SK-N-SH treated with all-trans-retinoic acid at 6 μM for 48 hours (cell line): ENCODE results near the gene HES3.

Experiments used
- ARNTL ChIP-seq: fragments of 450-650 bp; formaldehyde crosslinking; IDR thresholded peaks from 2 replicates; pipeline ENCODE4 v1.5.0; 2020; ENCODE audit warnings: low read depth, mild to moderate bottlenecking, moderate library complexity, borderline replicate concordance
- BACH2 ChIP-seq: fragments of 250-450 bp; sonication (Bioruptor Pico); IDR thresholded peaks from 2 replicates; pipeline ENCODE4 v1.9.0; 2021; ENCODE audit warnings: mild to moderate bottlenecking, borderline replicate concordance
- CSDC2 ChIP-seq: fragments of 250-450 bp; sonication (Bioruptor Pico); IDR thresholded peaks from 2 replicates; pipeline ENCODE4 v1.5.0; 2020; ENCODE audit warnings: mild to moderate bottlenecking, moderate library complexity
- ESRRG ChIP-seq: fragments of 250-450 bp; sonication (Bioruptor Pico); IDR thresholded peaks from 2 replicates; pipeline ENCODE4 v1.6.1; 2021; ENCODE audit warnings: mild to moderate bottlenecking
- OSR1 ChIP-seq: fragments of 250-450 bp; sonication (Bioruptor Pico); IDR thresholded peaks from 2 replicates; pipeline ENCODE4 v1.8.0; 2022; ENCODE audit warnings: moderate library complexity, mild to moderate bottlenecking, inconsistent platforms
- RARB ChIP-seq: fragments of 250-450 bp; sonication (Bioruptor Pico); IDR thresholded peaks from 2 replicates; pipeline ENCODE4 v1.8.0; 2021; ENCODE audit warnings: mild to moderate bottlenecking, moderate library complexity
- ZFP30 ChIP-seq: fragments of 450-650 bp; formaldehyde crosslinking; IDR thresholded peaks from 2 replicates; pipeline ENCODE4 v1.5.0; 2022; ENCODE audit warnings: mild to moderate bottlenecking, moderate library complexity
- ZNF8 ChIP-seq: fragments of 450-650 bp; formaldehyde crosslinking; IDR thresholded peaks from 2 replicates; pipeline ENCODE4 v1.5.0; 2020; ENCODE audit warnings: mild to moderate bottlenecking, moderate library complexity
- TF ChIP-seq, protein P1 (sequence below): fragments of 250-450 bp; sonication (Bioruptor Pico); IDR thresholded peaks from 2 replicates; pipeline ENCODE4 v1.8.0; 2021; ENCODE audit warnings: low read depth, mild to moderate bottlenecking, moderate library complexity, borderline replicate concordance
- TF ChIP-seq, protein P2 (sequence below): fragments of 250-450 bp; sonication (Bioruptor Pico); IDR thresholded peaks from 2 replicates; pipeline ENCODE4 v1.8.0; 2020; ENCODE audit warnings: mild to moderate bottlenecking, moderate library complexity, borderline replicate concordance

DNA sequence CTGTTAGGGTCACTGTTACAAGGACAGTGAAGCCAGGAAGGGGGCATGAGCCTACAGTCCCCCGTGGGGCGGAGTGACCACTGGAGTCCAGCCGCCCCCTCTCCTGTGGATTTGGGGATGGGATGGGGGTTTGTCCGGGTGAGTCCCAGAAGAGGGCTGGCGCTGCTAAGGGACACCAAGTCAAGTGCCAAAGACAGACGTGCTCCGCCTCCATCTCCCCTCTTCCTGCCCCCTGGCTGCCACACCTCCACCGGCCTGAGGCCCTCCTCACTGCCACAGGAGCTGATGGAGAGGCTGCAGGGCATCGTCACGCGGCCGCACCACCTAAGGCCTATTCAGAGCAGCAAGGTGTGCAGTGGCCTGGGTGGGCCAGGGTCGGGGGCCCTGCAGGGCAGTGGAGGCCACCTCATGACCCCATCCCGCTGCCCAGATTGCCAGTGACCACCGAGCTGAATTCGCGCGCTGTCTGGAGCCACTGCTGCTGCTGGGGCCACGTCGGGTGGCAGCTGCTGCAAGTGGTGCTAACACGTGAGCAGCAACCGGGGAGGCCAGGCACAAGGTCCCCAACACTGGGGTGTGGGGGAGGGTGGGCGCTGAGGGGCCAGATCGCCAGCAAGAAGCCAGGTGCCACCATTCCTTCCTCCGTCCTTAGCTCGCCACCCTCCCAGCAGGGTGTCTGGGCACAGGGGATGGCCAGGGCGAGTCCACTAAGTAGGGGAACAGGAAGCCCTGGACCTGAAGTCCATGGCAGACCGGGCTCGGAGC is 33.2 kb upstream of the HES3 start:
- TF ChIP-seq CSDC2 (CRISPR knock-in tag) (no peak), RARB (CRISPR knock-in tag) (no peak), OSR1 (no peak), ZFP30 (CRISPR knock-in tag) (no peak), BACH2 (CRISPR knock-in tag) (no peak), ARNTL (CRISPR knock-in tag) (no peak), ZNF8 (CRISPR knock-in tag) (no peak), ESRRG (CRISPR knock-in tag) (no peak)
- TF ChIP-seq, protein P1, sequence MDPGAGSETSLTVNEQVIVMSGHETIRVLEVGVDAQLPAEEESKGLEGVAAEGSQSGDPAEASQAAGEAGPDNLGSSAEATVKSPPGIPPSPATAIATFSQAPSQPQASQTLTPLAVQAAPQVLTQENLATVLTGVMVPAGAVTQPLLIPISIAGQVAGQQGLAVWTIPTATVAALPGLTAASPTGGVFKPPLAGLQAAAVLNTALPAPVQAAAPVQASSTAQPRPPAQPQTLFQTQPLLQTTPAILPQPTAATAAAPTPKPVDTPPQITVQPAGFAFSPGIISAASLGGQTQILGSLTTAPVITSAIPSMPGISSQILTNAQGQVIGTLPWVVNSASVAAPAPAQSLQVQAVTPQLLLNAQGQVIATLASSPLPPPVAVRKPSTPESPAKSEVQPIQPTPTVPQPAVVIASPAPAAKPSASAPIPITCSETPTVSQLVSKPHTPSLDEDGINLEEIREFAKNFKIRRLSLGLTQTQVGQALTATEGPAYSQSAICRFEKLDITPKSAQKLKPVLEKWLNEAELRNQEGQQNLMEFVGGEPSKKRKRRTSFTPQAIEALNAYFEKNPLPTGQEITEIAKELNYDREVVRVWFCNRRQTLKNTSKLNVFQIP, result no peak
- TF ChIP-seq, protein P2, sequence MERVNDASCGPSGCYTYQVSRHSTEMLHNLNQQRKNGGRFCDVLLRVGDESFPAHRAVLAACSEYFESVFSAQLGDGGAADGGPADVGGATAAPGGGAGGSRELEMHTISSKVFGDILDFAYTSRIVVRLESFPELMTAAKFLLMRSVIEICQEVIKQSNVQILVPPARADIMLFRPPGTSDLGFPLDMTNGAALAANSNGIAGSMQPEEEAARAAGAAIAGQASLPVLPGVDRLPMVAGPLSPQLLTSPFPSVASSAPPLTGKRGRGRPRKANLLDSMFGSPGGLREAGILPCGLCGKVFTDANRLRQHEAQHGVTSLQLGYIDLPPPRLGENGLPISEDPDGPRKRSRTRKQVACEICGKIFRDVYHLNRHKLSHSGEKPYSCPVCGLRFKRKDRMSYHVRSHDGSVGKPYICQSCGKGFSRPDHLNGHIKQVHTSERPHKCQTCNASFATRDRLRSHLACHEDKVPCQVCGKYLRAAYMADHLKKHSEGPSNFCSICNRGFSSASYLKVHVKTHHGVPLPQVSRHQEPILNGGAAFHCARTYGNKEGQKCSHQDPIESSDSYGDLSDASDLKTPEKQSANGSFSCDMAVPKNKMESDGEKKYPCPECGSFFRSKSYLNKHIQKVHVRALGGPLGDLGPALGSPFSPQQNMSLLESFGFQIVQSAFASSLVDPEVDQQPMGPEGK (CRISPR knock-in tag), result no peak
